ENCODE measurements around the gene AMOTL2. TPM values are rescaled to one million over a fixed set of nuclear protein-coding genes. Genes with fewer than 3 reads are reported as not detected.

The AMOTL2 gene
- total and polyA plus RNA-seq, 9 of the 15 experiments (the other 6 are each of a cell fraction or from before 2014, with no cell fraction given) = 0.12 to 0.31 TPM; not detected in 7

- 4% methylated on average over 5 of the region's 5 CpGs for WGBS (ENCODE audit: insufficient coverage, low coverage, missing lambda C conversion rate)
- in situ Hi-C loops (cut with MboI) = no loop called here
- Histone ChIP-seq H3K9me3 (replicated peaks; ENCODE audit: control insufficient read depth, insufficient read depth, low read depth, low read length) (no peaks in the 10 kb centered on the region), H3K36me3 (ENCODE audit: control insufficient read depth, insufficient read depth, low read length) (no peaks in the 10 kb centered on the region), H2AFZ (ENCODE audit: low read depth, low read length) (no peak overlapping the region), H3K27me3 (ENCODE audit: control insufficient read depth in 2 of 2, insufficient read depth in 2 of 2, low read length in 2 of 2) (peaks cover 0 to 41% of the 10 kb centered on the region in 2 experiments; a peak in 2 of 5 replicates), H3K79me2 (ENCODE audit: control insufficient read depth, insufficient read depth, low read length) (no peaks in the 10 kb centered on the region), H3K27ac (ENCODE audit: extremely low read depth, low read depth, low read length) (no peak overlapping the region), H4K20me1 (replicated peaks; ENCODE audit: control insufficient read depth, insufficient read depth, low read length) (no peaks in the 10 kb centered on the region; the same call in 1 of the 2 replicates), H3K9me1 (ENCODE audit: control insufficient read depth, insufficient read depth, low read length) (no peaks in the 10 kb centered on the region), H3K4me1 (replicated peaks in 1 of 2; ENCODE audit: control insufficient read depth in 2 of 2, insufficient read depth in 2 of 2, low read length in 2 of 2) (peaks cover 0 to 9% of the 10 kb centered on the region in 2 experiments; a peak in 2 of 5 replicates), H3K9ac (ENCODE audit: insufficient read depth in 1 of 2, low read depth in 2 of 2, low read length in 2 of 2) (no peak overlapping the region), H3K4me3 (no peak overlapping the region), H3K4me2 (ENCODE audit: insufficient read depth, low read length) (no peak overlapping the region)
- ATAC-seq (no peak), FAIRE-seq (no peak), DNase-seq (ENCODE audit: extremely low read depth in 1 of 4, low spot score in 3 of 4) (no peak)
- intact Hi-C loops (cut with micrococcal nuclease) = loop anchor here (5.0 kb wide), 2 partner anchors 165 to 445 kb away; no protein-coding TSS in a partner anchor
- CTCF ChIA-PET (ENCODE audit: low intra/inter-chr PET ratio) = no interaction called here
- no TSS peak for BruUV-seq (replicated peaks)
- POLR2A ChIA-PET = no interaction called here
- TF ChIP-seq POLR2AphosphoS5 (IDR thresholded peaks at IDR 0.05; ENCODE audit: control insufficient read depth, insufficient read depth, low read depth, low read length) = no peak
- TF ChIP-seq ESRRA (IDR thresholded peaks at IDR 0.05; ENCODE audit: borderline replicate concordance, low read depth) = no peak
- no peak for TF ChIP-seq POLR2G (IDR thresholded peaks at IDR 0.05; ENCODE audit: low read depth, low read length)
- TF ChIP-seq CTBP1 (IDR thresholded peaks at IDR 0.05; ENCODE audit: borderline replicate concordance) = no peak
- no peak for TF ChIP-seq ASH1L (IDR thresholded peaks at IDR 0.05; ENCODE audit: borderline replicate concordance, low read depth, partially characterized antibody)
- TF ChIP-seq ELF1 (tag; IDR thresholded peaks at IDR 0.05) = no peak
- TF ChIP-seq ZBTB7A (IDR thresholded peaks at IDR 0.05; ENCODE audit: borderline replicate concordance, control insufficient read depth, low read depth, low read length) = no peak
- no peak for TF ChIP-seq TBP (optimal IDR thresholded peaks at IDR 0.05; ENCODE audit: low read depth, low read length)
- TF ChIP-seq ZNF140 (CRISPR knock-in tag; IDR thresholded peaks at IDR 0.05) = no peak
- no peak for TF ChIP-seq CXXC5 (CRISPR knock-in tag; IDR thresholded peaks at IDR 0.05)
- TF ChIP-seq SAFB (IDR thresholded peaks at IDR 0.05; ENCODE audit: borderline replicate concordance, low read depth, low read length) = no peak
- TF ChIP-seq ZBTB5 (IDR thresholded peaks at IDR 0.05) = no peak
- TF ChIP-seq ZNF408 (CRISPR knock-in tag; IDR thresholded peaks at IDR 0.05; ENCODE audit: low read depth) = no peak
- no peak for TF ChIP-seq RB1 (IDR thresholded peaks at IDR 0.05; ENCODE audit: low read depth)
Observed at GRCh38 chr3:134376786-134377426, 2.7 kb upstream of the AMOTL2 start.

Measured in K562 (cell line).